NCI-H2171 (cell line): ENCODE data around the gene GRN.
A peak's percentile ranks its signal among the peaks of the same experiment; 100 is the strongest.
"Not testable (repeated sequence)": the region's sequence is repeated elsewhere in the genome, so short reads cannot be mapped to it uniquely, and the experiment has no call there.

Experiments used
- DNase-seq: peaks from one replicate; lab custom pipeline; 2025; lab: John Stamatoyannopoulos, UW

The GRN gene

GRCh38 chr17:44361292-44362260 lies 16.5 kb downstream of the GRN start:
- DNase-seq, result peak; percentile 22

- DNase-seq, result no peak
Observed at GRCh38 chr17:44362459-44362948, 17.4 kb downstream of the GRN start.

GRCh38 chr17:44362949-44363612 lies 18.0 kb downstream of the GRN start:
- DNase-seq, result peak; percentile 35

GRCh38 chr17:44363613-44364159 lies 18.6 kb downstream of the GRN start, which contains the start of gene FAM171A2:
FAM171A2 (minus strand) TSS chr17:44363853; CDS start chr17:44363714, 139 bp downstream.
- DNase-seq, result peak; percentile 71

GRCh38 chr17:44365051-44365450 lies 19.9 kb downstream of the GRN start:
- DNase-seq, result not testable (repeated sequence)

- DNase-seq, result no peak
Observed at GRCh38 chr17:44367231-44367979, 22.3 kb downstream of the GRN start.

GRCh38 chr17:44368391-44369243 lies 23.5 kb downstream of the GRN start:
- not testable (repeated sequence) for DNase-seq

GRCh38 chr17:44369414-44370023 lies 24.4 kb downstream of the GRN start:
- DNase-seq, result not testable (repeated sequence)

GRCh38 chr17:44372036-44372435 lies 26.9 kb downstream of the GRN start:
- DNase-seq, result no peak

GRCh38 chr17:44374306-44375195 lies 29.4 kb downstream of the GRN start:
- DNase-seq, result no peak

- no peak for DNase-seq
Observed at GRCh38 chr17:44375196-44376017, 30.3 kb downstream of the GRN start.

GRCh38 chr17:44376124-44376523 lies 31.0 kb downstream of the GRN start:
- no peak for DNase-seq

- DNase-seq, result no peak
Observed at GRCh38 chr17:44376779-44377178, 31.7 kb downstream of the GRN start.

- no peak for DNase-seq
Observed at GRCh38 chr17:44378171-44378705, 33.1 kb downstream of the GRN start.

- no peak for DNase-seq
Observed at GRCh38 chr17:44379887-44380286, 34.8 kb downstream of the GRN start.

- DNase-seq, result no peak
Observed at GRCh38 chr17:44380767-44381166, 35.7 kb downstream of the GRN start.

GRCh38 chr17:44381810-44382305 lies 36.8 kb downstream of the GRN start:
- no peak for DNase-seq

- no peak for DNase-seq
Observed at GRCh38 chr17:44382917-44383316, 37.8 kb downstream of the GRN start.
